HCT116 (cell line): ENCODE measurements around the gene DNALI1.

ENCODE experiments used
- EGR1 ChIP-seq: IDR thresholded peaks from 2 replicates; pipeline ENCODE4 v1.6.1; 2012; ENCODE audit warnings: low read depth
- EZH2 ChIP-seq: fragments of 200-600 bp; sonication (generic); IDR thresholded peaks from 2 replicates; pipeline ENCODE4 v1.6.1; 2017; ENCODE audit warnings: antibody characterized with exemption, mixed run types
- FOSL1 ChIP-seq: IDR thresholded peaks from 2 replicates; pipeline ENCODE4 v1.6.1; 2012; ENCODE audit warnings: low read depth
- JUND ChIP-seq: IDR thresholded peaks from 2 replicates; pipeline ENCODE4 v1.6.1; 2012
- POLR2A ChIP-seq: IDR thresholded peaks from 2 replicates; pipeline ENCODE4 v1.7.0; 2011; ENCODE audit warnings: borderline replicate concordance; ENCODE audit not compliant: insufficient read depth, insufficient read length; ENCODE audit errors: extremely low read depth
- POLR2AphosphoS5 ChIP-seq: IDR thresholded peaks from 2 replicates; pipeline ENCODE4 v1.6.1; 2011; ENCODE audit warnings: mild to moderate bottlenecking, low read depth, low read length, moderate library complexity
- SP1 ChIP-seq: IDR thresholded peaks from 2 replicates; pipeline ENCODE4 v1.6.1; 2012; ENCODE audit warnings: low read depth
- YY1 ChIP-seq: IDR thresholded peaks from 2 replicates; pipeline ENCODE4 v1.6.1; 2011; ENCODE audit warnings: low read length, low read depth, moderate library complexity, mild to moderate bottlenecking; ENCODE audit not compliant: insufficient replicate concordance; ENCODE audit errors: extremely low read depth
- ZNF274 ChIP-seq: fragments of 200-500 bp; sonication (Bioruptor generic); IDR thresholded peaks from 2 replicates; pipeline ENCODE4 v1.6.1; 2014; ENCODE audit warnings: mild to moderate bottlenecking, low read depth, low read length, inconsistent platforms
- TF ChIP-seq, protein P1 (sequence below): IDR thresholded peaks from 2 replicates; pipeline ENCODE4 v1.6.1; 2011; ENCODE audit warnings: mild to moderate bottlenecking, low read length, moderate library complexity; ENCODE audit not compliant: insufficient replicate concordance; ENCODE audit errors: extremely low read depth

DNA sequence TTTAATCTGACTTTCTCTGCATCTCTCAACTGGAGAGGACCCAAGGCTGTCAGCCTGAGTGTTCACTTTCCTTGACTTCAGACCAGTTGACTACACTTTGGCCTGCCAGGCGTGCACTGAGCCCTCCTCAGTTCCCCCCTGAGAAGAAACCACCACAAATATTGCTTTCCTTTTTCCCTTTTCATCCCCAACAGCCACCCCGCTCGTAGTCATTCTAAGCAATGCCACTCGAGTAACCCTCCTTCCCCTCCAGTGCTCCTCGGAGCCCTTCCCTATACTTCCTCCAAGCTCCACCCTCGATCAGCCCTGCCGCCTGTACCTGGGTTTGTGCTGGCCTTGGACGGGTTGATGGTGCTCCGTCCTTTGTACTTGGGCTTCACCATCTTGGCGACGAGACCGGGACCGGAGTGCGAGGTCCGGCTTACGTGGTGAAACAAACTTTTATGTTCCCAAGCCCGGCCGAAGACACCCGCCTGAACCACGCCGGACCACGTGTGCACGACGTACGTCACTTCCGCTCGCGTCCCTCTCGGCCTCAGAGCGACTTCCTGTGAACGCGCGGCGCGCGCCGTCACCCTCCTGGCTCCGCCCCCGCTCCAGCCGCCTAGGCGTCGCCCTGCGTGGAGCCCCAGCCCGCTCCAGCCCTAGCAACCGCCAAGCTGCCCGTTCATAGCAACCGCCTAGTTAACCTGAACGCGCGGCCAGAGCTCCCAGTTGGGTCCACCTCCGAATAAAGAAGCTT, 38.9 kb downstream of the DNALI1 start, which contains the start of gene GNL2:
- TF ChIP-seq ZNF274 (no peak), EZH2 (no peak), POLR2A (peak; percentile 57), SP1 (no peak), YY1 (no peak), EGR1 (peak; percentile 93), JUND (no peak), POLR2AphosphoS5 (peak; percentile 90), FOSL1 (no peak)
- TF ChIP-seq, protein P1, sequence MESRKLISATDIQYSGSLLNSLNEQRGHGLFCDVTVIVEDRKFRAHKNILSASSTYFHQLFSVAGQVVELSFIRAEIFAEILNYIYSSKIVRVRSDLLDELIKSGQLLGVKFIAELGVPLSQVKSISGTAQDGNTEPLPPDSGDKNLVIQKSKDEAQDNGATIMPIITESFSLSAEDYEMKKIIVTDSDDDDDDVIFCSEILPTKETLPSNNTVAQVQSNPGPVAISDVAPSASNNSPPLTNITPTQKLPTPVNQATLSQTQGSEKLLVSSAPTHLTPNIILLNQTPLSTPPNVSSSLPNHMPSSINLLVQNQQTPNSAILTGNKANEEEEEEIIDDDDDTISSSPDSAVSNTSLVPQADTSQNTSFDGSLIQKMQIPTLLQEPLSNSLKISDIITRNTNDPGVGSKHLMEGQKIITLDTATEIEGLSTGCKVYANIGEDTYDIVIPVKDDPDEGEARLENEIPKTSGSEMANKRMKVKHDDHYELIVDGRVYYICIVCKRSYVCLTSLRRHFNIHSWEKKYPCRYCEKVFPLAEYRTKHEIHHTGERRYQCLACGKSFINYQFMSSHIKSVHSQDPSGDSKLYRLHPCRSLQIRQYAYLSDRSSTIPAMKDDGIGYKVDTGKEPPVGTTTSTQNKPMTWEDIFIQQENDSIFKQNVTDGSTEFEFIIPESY: no peak
